Medulla oblongata (tissue), 1 donor: Measurements from ENCODE around the gene ECE2.
"Not testable (repeated sequence)": the region's sequence is repeated elsewhere in the genome, so short reads cannot be mapped to it uniquely, and the experiment has no call there.

ENCODE experiments used
- DNase-seq: peaks from one replicate; pipeline ENCODE4 v3.0.0-alpha.2; 2015; ENCODE audit errors: extremely low spot score

Gene ECE2

DNA sequence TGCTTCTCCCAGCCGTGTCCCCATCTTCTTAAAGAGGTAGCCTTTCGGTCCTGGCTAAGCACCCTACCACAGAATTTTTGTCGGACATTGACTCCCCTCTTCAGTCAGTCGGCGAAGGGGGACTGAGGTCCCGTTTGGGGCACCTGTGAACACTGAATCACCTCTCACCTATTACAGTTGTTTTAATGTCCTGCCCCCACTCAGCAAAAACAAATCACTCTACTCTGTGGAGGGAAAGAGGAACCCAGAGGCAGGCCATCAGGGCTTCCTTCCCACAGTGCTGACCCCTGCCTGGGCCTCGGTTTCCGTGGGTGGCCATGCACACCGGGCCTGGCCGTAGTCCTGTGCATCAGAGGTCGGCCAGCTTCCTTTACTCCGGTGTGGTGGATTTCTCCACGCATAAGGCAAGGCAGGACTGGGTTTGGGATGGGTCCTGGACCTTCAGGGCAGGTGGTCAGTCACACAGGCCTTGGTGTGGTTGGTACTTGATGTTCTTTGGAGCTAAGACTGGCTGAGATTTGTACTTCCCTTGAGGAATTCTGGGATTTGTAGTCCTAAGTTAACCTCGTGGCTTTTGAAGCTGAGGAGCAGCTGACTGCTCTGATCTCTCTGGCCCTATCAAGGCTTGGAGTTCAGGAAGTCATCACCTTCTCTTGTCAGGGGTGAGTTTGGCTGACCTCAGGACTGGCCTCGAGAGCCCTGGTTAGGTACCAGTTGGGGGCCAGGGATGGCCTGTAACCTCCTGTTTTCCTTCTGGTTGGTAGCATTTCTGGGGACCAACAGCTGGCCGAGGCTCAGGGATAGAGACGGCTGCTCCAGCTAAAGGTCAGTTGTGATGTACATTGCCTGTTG is 61.0 kb downstream of the ECE2 start:
- DNase-seq, result peak; percentile 86

DNA sequence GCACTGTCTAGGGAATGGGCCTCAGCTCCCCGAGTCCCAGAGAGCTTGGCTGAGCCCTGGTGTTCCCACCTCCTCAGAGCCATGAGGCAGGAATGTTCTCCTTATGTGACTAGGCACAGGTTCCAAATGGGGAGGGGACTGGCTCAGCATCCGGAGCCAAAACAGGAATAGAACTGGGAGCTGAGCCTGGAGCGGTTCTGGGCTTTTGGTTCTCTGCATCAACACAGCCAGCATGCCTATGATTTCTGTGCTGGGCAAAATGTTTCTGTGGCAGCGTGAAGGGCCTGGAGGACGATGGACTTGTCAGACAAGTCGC is 61.5 kb downstream of the ECE2 start, which contains the start of gene FAM131A:
Gene FAM131A (plus strand): TSS at position 202 of the 316 bp plus-strand sequence. CDS start 31 bp downstream, at position 233.
- DNase-seq, result peak; percentile 80

DNA sequence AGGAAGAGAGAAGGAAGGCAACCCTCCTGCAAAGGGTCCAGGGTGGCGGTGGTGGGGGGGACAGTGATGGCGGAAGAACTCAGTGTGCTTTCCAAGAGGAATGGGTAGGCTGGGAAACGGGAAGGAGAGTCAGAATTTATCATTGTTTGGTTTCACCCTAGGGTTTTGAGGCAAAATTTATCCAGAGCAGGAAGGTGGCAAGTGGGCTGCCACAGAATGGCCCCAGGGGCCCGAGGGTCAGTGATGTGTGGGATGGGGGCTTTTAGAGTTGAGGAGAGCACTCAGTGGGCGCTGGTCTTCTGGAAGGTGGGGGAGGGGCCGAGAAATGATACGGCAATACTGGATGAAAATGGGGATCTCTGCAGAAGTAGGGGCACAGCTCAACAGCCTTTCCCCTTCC is 62.2 kb downstream of the ECE2 start:
- DNase-seq, result no peak

GRCh38 chr3:184338511-184338945 is 62.7 kb downstream of the ECE2 start:
- peak; percentile 84 for DNase-seq

- DNase-seq, result no peak
Observed at GRCh38 chr3:184339001-184339400, 63.2 kb downstream of the ECE2 start.

DNA sequence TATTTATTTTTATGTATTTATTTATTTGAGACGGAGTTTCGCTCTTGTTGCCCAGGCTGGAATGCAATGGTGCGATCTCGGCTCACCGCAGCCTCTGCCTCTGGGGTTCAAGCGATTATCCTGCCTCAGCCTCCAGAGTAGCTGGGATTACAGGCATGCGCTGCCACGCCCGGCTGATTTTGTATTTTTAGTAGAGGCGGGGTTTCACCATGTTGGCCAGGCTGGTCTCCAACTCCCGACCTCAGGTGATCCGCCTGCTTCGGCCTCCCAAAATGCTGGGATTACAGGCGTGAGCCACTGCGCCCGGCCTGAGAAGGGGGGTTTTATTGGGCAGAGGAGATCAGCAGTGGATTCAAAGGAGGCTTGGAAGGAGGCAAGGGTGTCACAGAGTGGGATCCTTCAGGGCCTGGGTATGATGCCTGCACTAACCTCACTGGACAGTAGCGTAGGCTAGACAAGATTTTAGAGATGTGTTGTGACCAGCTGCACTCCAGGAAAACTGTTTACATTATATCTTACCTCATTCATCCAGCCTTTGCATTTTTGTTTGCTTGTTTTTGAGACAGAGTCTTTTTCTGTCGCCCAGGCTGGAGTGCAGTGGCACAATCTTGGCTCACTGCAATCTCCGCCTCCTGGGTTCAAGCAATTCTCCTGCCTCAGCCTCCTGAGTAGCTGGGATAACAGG is 63.8 kb downstream of the ECE2 start:
- DNase-seq, result not testable (repeated sequence)

- DNase-seq, result no peak
Observed at GRCh38 chr3:184341925-184342324, 66.1 kb downstream of the ECE2 start.
